Diencephalon (tissue), 1 donor: Measurements from ENCODE around the gene CARD9. TPM values are rescaled to one million over a fixed set of nuclear protein-coding genes. Genes with fewer than 3 reads are reported as not detected.

Source experiments
- total RNA-seq: library from RNA; depleted of rRNA; stranded (reverse); fragments of >200 nt; gene quantifications from one replicate; pipeline ENCODE4 v1.2.3, GENCODE V29; 2014

Gene CARD9, protein sequence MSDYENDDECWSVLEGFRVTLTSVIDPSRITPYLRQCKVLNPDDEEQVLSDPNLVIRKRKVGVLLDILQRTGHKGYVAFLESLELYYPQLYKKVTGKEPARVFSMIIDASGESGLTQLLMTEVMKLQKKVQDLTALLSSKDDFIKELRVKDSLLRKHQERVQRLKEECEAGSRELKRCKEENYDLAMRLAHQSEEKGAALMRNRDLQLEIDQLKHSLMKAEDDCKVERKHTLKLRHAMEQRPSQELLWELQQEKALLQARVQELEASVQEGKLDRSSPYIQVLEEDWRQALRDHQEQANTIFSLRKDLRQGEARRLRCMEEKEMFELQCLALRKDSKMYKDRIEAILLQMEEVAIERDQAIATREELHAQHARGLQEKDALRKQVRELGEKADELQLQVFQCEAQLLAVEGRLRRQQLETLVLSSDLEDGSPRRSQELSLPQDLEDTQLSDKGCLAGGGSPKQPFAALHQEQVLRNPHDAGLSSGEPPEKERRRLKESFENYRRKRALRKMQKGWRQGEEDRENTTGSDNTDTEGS
- total RNA-seq: 2.3 TPM

DNA sequence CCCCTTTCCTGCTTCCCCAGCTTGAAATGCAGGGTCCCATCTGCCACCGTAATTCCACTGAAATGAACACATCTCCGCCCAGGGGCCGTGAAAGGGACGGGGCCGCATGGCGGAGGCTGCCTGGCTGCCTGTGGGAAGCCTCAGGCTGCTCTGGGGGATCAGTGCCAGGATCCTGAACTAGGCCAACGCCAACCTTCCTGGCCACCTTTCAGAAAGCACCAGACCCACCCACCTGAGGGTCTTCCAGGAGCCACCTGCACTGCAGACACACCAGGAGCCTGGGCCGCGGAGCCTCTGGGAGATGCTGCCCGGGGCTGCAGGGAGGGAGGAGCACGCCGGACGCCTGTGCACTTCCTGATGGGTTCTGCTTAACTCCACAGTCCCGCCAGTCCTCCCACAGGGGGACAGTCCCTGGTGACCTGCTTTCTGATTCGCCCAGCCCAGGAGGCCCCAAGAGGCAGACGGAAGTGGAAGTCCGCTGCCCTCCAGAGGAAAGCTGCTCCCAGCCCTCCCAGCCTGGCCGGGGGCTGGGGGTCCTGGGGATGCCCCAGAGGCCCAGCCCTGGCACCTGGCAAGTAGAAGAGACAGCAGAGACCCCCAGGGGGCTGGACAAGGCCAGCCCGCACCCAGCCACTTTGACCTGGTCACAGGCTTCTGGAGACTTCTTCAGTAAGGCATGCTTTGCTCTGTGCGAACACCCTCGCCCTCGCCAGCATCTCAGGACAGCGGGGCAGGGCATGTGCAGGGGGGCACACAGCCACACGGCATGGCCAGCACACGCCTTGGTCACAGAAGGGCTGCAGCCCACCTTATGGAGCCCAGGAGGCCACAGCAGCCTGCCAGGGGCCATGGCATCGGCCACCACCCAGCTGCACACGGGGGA, at the start of gene CARD9:
Gene CARD9 (minus strand): TSS at position 370 of the 883 bp plus-strand sequence. CDS start 1,591 bp downstream, outside the sequence.

DNA sequence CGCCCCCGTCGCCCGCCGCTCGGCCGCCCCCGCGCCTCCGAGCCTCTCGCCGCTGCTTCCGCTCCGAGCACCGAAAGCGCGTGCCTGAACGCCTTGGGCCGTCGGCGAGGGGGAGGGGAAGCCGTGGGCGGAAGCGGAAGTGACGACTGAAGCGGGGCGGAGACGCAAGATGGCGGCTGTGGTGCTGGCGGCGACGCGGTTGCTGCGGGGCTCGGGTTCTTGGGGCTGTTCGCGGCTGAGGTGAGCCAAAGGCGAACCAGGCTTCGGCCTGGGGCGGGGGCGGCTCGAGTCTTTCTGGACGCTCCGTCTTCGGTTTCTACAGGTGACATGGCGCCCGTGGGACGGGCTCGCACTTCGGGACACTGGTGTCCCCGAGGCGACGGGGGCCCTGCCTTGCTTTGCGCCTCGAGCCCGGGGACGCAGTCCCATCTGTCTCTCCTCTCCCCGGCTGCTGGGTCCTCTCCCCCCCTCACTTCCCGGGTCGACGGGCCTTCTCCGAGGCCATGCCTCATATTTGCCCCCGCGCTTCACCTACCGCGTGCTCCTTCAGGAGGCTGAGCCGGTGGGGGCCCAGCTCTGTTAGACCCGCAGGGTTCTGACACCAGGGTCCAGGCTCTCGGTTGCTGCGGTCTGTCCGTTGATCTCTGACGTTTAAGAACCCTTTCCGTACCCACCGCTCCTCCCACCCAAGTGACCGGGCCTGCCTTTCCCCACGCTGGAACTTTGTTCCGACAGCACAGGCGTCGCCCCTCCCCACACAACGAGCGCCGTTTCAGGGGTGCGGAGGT, 37.2 kb upstream of the CARD9 start, which contains the start of the genes ENTR1 and PMPCA:
Gene ENTR1 (minus strand): TSS at position 115 of the 788 bp plus-strand sequence. CDS start 217 bp downstream, outside the sequence.
Gene PMPCA (plus strand): TSS at position 159 of the 788 bp plus-strand sequence. CDS start 11 bp downstream, at position 170.

DNA sequence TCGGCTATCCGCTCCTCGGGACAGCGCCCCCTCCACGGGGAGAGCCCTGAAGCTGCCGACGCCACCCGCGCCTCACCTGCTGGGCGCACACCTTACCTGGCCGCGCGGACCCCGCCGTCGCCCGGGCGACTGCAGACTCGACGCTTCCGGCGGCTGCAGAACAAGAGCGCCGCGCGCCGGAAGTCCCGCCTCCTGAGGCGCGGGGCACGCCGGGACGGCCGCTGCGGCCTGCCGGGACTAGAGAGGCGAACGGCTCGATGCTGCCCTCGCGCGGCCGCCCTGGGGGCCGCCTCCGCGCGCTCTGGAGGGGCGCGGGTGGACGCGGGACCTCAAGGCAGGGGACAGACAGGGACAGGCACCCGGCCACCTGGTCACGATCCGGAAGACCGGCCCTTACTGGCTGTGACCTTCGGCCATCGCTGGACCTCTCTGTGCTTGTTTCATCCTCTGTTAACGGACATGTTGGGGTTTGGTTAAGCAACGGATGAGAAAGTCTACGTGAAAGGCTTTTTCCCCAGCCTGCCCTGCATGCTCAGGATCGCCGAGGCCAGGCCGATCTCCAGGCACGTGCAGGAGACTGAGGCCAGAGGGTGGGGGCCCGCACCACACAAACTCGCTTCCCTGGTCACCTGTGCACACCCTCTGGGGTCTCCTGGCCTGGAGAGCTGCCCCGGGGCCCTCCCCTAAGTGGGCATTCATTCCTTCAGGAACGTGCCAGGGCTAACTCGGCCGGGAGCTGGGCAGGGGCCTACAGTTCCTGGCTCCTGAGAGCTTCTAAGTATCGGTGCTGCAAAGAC, 26.8 kb upstream of the CARD9 start, which contains the start of gene SNAPC4:
Gene SNAPC4 (minus strand): TSS at position 133 of the 797 bp plus-strand sequence. CDS start 1,742 bp downstream, outside the sequence.

DNA sequence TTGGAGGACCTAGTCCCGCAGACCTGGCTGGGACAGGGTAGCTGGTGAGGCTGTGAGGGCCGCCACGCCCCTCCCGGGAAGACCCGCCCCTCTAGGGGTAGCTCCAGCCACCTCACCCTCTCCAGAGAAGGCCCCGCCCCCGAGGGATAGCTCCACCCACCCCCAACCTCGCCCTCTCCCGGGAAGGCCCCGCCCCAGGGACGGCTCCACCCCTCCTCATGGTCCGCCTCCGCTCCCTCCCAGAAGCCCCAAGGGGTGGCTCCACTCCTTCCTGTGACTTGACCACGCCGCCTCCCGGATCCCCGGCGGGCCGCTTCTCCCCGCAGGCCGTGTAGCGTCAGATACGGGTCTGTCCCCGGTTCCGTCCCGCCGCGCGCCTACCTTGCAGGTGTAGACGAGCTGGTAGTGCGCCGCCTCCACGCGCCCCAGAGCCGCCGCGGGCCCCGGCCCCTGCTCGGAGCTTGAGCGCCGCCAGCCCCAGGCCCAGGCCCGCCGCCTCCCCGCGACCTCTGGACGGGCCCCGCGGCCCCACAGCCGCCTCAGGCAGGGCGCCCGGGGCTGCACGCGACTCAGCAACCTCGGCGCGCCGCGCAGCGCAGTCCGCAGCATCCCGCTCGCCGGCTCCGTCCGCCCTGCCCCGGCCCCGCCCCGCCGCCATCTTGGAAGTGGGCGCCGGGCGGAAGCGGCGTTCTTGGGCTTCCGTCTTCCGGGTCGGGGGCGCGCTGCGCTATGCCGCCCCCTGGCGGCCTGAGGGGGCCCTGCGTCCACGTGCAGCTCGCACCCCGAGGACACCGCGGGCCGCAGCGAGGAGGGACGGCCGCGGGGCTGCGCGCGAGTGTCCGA, 10.1 kb downstream of the CARD9 start, which contains the start of gene DNLZ:
Gene DNLZ (minus strand): TSS at position 639 of the 843 bp plus-strand sequence. CDS start 30 bp downstream, at position 609.

DNA sequence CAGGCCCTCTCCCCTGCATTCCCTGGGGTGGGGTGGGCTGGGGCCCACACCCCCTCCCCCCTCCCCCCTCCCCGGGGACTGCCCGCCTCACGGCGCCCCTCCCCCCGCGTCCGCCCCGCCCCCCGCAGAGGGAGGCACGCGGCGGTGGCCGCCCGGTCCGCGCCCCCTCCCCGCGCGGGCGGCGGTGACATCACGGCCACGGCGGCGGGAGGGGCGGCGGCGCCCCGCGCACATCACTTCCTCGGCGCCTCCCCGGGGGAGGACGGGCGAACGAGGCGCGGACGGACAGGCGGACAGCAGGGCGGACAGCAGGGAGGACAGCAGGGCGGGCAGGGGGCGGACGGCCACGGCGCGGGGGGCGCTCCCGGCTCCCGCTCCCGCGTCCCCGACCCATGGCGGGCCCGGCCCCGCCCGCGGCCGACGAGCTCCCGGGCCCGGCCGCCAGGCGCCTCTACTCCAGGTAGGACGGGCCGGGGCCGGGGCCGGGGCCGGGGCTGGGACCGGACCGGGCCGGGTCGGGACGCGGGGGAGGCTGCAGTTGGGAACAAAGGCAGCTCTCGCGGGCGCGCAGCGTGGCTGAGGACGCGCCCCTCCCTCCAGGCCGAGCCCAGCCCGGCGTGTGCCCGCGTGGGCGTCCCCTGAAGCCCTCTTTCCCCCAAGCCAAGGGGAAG, 46.0 kb downstream of the CARD9 start, which contains the start of gene GPSM1:
Gene GPSM1 (plus strand): TSS at position 236 of the 671 bp plus-strand sequence. CDS start 157 bp downstream, at position 393.

Other genes with a start within 250 kb of the CARD9 start
- not detected for gene LHX3, start 168.5 kb downstream of the CARD9 start, total RNA-seq
- 10.8 TPM for gene QSOX2, start 127.9 kb downstream of the CARD9 start, total RNA-seq
- 0.23 TPM for gene CCDC187, start 69.6 kb downstream of the CARD9 start, total RNA-seq
- 62.5 TPM for gene GPSM1, start 46.1 kb downstream of the CARD9 start, total RNA-seq
- 10.4 TPM for gene DNLZ, start 9.9 kb downstream of the CARD9 start, total RNA-seq
- 7.8 TPM for gene SNAPC4, start 26.5 kb upstream of the CARD9 start, total RNA-seq
- gene ENTR1, start 36.9 kb upstream of the CARD9 start, total RNA-seq: 17.1 TPM
- 32.5 TPM for gene PMPCA, start 37.0 kb upstream of the CARD9 start, total RNA-seq
- gene INPP5E, start 66.2 kb upstream of the CARD9 start, total RNA-seq: 12.7 TPM
- 19.1 TPM for gene SEC16A, start 109.4 kb upstream of the CARD9 start, total RNA-seq
- 41.3 TPM for gene NOTCH1, start 172.4 kb upstream of the CARD9 start, total RNA-seq